CD4-positive, alpha-beta T cell (primary cell): ENCODE data around the gene CCPG1. TPM values are rescaled to one million over a fixed set of nuclear protein-coding genes. Genes with fewer than 3 reads are reported as not detected.

Experiments used
- ATAC-seq: fragments of 200-7000 bp; cut with Tn5 transposase; one replicate; pipeline ENCODE4 v1.10.0; 2022; ENCODE audit warnings: mild to moderate bottlenecking; ENCODE audit not compliant: poor library complexity
- CTCF ChIA-PET: fragments of 350-600 bp; sonication (Branson Sonifier 250); formaldehyde crosslinking; loops from one replicate; lab custom pipeline; 2021; ENCODE audit warnings: antibody characterized with exemption, inconsistent platforms; lab: Charles Lee
- POLR2A ChIA-PET: fragments of 350-600 bp; sonication (Branson Sonifier 250); formaldehyde crosslinking; loops from one replicate; lab custom pipeline; 2021; ENCODE audit warnings: antibody characterized with exemption, inconsistent platforms; lab: Charles Lee
- DNase-seq, 14 experiments: peaks; one replicate each; pipeline ENCODE4 v3.0.0-alpha.2; 2013 to 2020; ENCODE audit warnings: mixed read lengths in 2 of 14
- H3K27ac ChIP-seq, 2 donors: one replicate each; pipeline versions ENCODE4 v1.5.1 to v1.7.0; 2013; ENCODE audit warnings: low read length in 2 of 2, low read depth in 1 of 2, mild to moderate bottlenecking in 1 of 2
- H3K27me3 ChIP-seq, 2 experiments: 1 replicate in 1 of 2; 2 replicates in 1 of 2; pipeline versions ENCODE4 v1.6.1 to v1.7.0; 2013; ENCODE audit warnings: low read length in 2 of 2, control low read depth in 1 of 2, mild to moderate bottlenecking in 1 of 2, moderate library complexity in 1 of 2; ENCODE audit not compliant: insufficient read depth in 2 of 2, control insufficient read depth in 1 of 2
- H3K36me3 ChIP-seq: one replicate; pipeline ENCODE4 v1.6.1; 2013; ENCODE audit warnings: low read length, control low read depth; ENCODE audit not compliant: insufficient read depth
- H3K4me1 ChIP-seq: one replicate; pipeline ENCODE4 v1.6.1; 2013; ENCODE audit warnings: low read length, control low read depth; ENCODE audit not compliant: insufficient read depth
- H3K4me3 ChIP-seq: one replicate; pipeline ENCODE4 v1.5.1; 2013; ENCODE audit warnings: mild to moderate bottlenecking, low read length, moderate library complexity
- H3K9me3 ChIP-seq, 2 experiments: 1 replicate in 1 of 2; 2 replicates in 1 of 2; pipeline versions ENCODE4 v1.6.1 to v1.7.0; 2013; ENCODE audit warnings: low read length in 2 of 2, mild to moderate bottlenecking in 2 of 2, control low read depth in 1 of 2, moderate library complexity in 1 of 2; ENCODE audit not compliant: control insufficient read depth in 1 of 2, insufficient read depth in 1 of 2
- H3K27ac Mint-ChIP-seq: one replicate; pipeline ENCODE4 v1.8.0; 2020; ENCODE audit warnings: mixed read lengths
- H3K27me3 Mint-ChIP-seq: one replicate; pipeline ENCODE4 v1.8.0; 2021; ENCODE audit warnings: mixed read lengths
- H3K36me3 Mint-ChIP-seq: one replicate; pipeline ENCODE4 v1.8.0; 2021; ENCODE audit warnings: low read depth, mixed read lengths
- H3K4me1 Mint-ChIP-seq: one replicate; pipeline ENCODE4 v1.8.0; 2021; ENCODE audit warnings: low read depth, mixed read lengths
- H3K4me3 Mint-ChIP-seq: one replicate; pipeline ENCODE4 v1.8.0; 2020; ENCODE audit warnings: mild to moderate bottlenecking, mixed read lengths
- H3K9me3 Mint-ChIP-seq: one replicate; pipeline ENCODE4 v1.8.0; 2020; ENCODE audit warnings: mixed read lengths
- CTCF ChIP-seq: fragments of 200-600 bp; IDR thresholded peaks from one replicate; pipeline ENCODE4 v1.8.0; 2022; ENCODE audit warnings: antibody characterized with exemption, mild to moderate bottlenecking
- intact Hi-C, 2 experiments: fragments of 100-400 bp; cut with DNase I in 1 of 2; cut with micrococcal nuclease in 1 of 2; formaldehyde crosslinking; loops; one replicate each; pipeline versions ENCODE4 v1.15.1 to v1.9.0; 2023 to 2025; cut with DNase I, micrococcal nuclease
- total RNA-seq, 174 experiments: library from RNA in 2 of 174; stranded (reverse) in 2 of 174; gene quantifications; one replicate each; pipeline ENCODE4 v1.2.3 and lab custom pipeline; 2021 to 2026

The CCPG1 gene
- total RNA-seq, 2 experiments from 2014 or later: 29.9 to 31.5 TPM

GRCh38 chr15:55334997-55335396, 73.2 kb downstream of the CCPG1 start:
- H3K4me3 ChIP-seq: no peak overlapping the region
- intact Hi-C loops: no loop called here
- ATAC-seq (no peak), DNase-seq (no peak)
- ChIA-PET CTCF (no interaction called here), POLR2A (interaction anchor here (1.1 kb wide), 1 partner anchor 16 kb away, joined by 5 read pairs; the partner anchor contains the start of genes PIGB and PIGBOS1)
- TF ChIP-seq CTCF: no peak
- H3K36me3 ChIP-seq: peaks cover 75% of the 10 kb centered on the region
- H3K36me3 Mint-ChIP-seq: peaks cover 76% of the 10 kb centered on the region
- no peak overlapping the region for H3K27ac ChIP-seq
- no peaks in the 10 kb centered on the region for H3K4me1 Mint-ChIP-seq
- no peak overlapping the region for H3K27ac Mint-ChIP-seq
- no peaks in the 10 kb centered on the region for H3K9me3 ChIP-seq
- no peaks in the 10 kb centered on the region for H3K27me3 Mint-ChIP-seq
- no peaks in the 10 kb centered on the region for H3K27me3 ChIP-seq
- H3K4me3 Mint-ChIP-seq: no peak overlapping the region
- H3K9me3 Mint-ChIP-seq: no peaks in the 10 kb centered on the region
- no peaks in the 10 kb centered on the region for H3K4me1 ChIP-seq

- Histone ChIP-seq H3K27ac (no peak overlapping the region), H3K27me3 (no peaks in the 10 kb centered on the region), H3K36me3 (peaks cover 73% of the 10 kb centered on the region), H3K9me3 (no peaks in the 10 kb centered on the region), H3K4me3 (no peak overlapping the region), H3K4me1 (no peaks in the 10 kb centered on the region)
- DNase-seq: no peak
- H3K27ac Mint-ChIP-seq: no peak overlapping the region
- peaks cover 76% of the 10 kb centered on the region for H3K36me3 Mint-ChIP-seq
- no peak for TF ChIP-seq CTCF
- H3K4me3 Mint-ChIP-seq: no peak overlapping the region
- H3K27me3 Mint-ChIP-seq: no peaks in the 10 kb centered on the region
- intact Hi-C loops: no loop called here
- no peaks in the 10 kb centered on the region for H3K9me3 Mint-ChIP-seq
- ATAC-seq: no peak
- ChIA-PET POLR2A (interaction anchor here (1.1 kb wide), 1 partner anchor 15 kb away, joined by 5 read pairs; the partner anchor contains the start of genes PIGB and PIGBOS1), CTCF (no interaction called here)
- no peaks in the 10 kb centered on the region for H3K4me1 Mint-ChIP-seq
Observed at GRCh38 chr15:55334371-55334770, 73.8 kb downstream of the CCPG1 start.

GRCh38 chr15:55327387-55327786, 80.8 kb downstream of the CCPG1 start:
- no peaks in the 10 kb centered on the region for H3K9me3 Mint-ChIP-seq
- intact Hi-C loops: no loop called here
- peaks cover 3% of the 10 kb centered on the region for H3K4me1 ChIP-seq
- ChIA-PET CTCF (no interaction called here), POLR2A (interaction anchor here (0.6 to 1.9 kb wide), 2 partner anchors 8 to 22 kb away, joined by 3 to 8 read pairs; partner anchors contain the start of genes PIGB and PIGBOS1)
- H3K4me1 Mint-ChIP-seq: peaks cover 14% of the 10 kb centered on the region
- DNase-seq (no peak), ATAC-seq (no peak)
- no peak overlapping the region for H3K27ac Mint-ChIP-seq
- no peak overlapping the region for H3K4me3 Mint-ChIP-seq
- peaks cover 39% of the 10 kb centered on the region for H3K36me3 ChIP-seq
- H3K27me3 ChIP-seq: no peaks in the 10 kb centered on the region
- TF ChIP-seq CTCF: no peak
- peaks cover 65% of the 10 kb centered on the region for H3K36me3 Mint-ChIP-seq
- H3K4me3 ChIP-seq: no peak overlapping the region
- no peak overlapping the region for H3K27ac ChIP-seq
- H3K27me3 Mint-ChIP-seq: no peaks in the 10 kb centered on the region
- no peaks in the 10 kb centered on the region for H3K9me3 ChIP-seq
